WTC11 (cell line): Measurements from ENCODE around the gene NPAS1.

Source experiments
- CREM ChIP-seq: sonication (generic); formaldehyde crosslinking; IDR thresholded peaks from 2 replicates; pipeline ENCODE4 v1.8.1; 2022; ENCODE audit warnings: mild to moderate bottlenecking, missing genetic modification reagents, moderate library complexity
- CTCF ChIP-seq: fragments of 200-600 bp; IDR thresholded peaks from 2 replicates; pipeline ENCODE4 v1.8.0; 2022; ENCODE audit warnings: antibody characterized with exemption
- NFE2L1 ChIP-seq: sonication (generic); formaldehyde crosslinking; IDR thresholded peaks from 2 replicates; pipeline ENCODE4 v1.8.1; 2023; ENCODE audit warnings: missing genetic modification reagents
- ZNF263 ChIP-seq: sonication (generic); formaldehyde crosslinking; IDR thresholded peaks from 2 replicates; pipeline ENCODE4 v1.8.1; 2022; ENCODE audit warnings: low read depth, mild to moderate bottlenecking, moderate library complexity, missing genetic modification reagents
- TF ChIP-seq, protein P1 (sequence below): sonication (generic); formaldehyde crosslinking; IDR thresholded peaks from 2 replicates; pipeline ENCODE4 v1.8.1; 2023; ENCODE audit warnings: mild to moderate bottlenecking, missing genetic modification reagents
- TF ChIP-seq, protein P2 (sequence below): sonication (generic); formaldehyde crosslinking; IDR thresholded peaks from 2 replicates; pipeline ENCODE4 v1.8.1; 2023; ENCODE audit warnings: mild to moderate bottlenecking, missing genetic modification reagents, borderline replicate concordance
- TF ChIP-seq, protein P3 (sequence below): sonication (generic); formaldehyde crosslinking; IDR thresholded peaks from 2 replicates; pipeline ENCODE4 v1.8.1; 2023; ENCODE audit warnings: mild to moderate bottlenecking, moderate library complexity, missing genetic modification reagents

DNA sequence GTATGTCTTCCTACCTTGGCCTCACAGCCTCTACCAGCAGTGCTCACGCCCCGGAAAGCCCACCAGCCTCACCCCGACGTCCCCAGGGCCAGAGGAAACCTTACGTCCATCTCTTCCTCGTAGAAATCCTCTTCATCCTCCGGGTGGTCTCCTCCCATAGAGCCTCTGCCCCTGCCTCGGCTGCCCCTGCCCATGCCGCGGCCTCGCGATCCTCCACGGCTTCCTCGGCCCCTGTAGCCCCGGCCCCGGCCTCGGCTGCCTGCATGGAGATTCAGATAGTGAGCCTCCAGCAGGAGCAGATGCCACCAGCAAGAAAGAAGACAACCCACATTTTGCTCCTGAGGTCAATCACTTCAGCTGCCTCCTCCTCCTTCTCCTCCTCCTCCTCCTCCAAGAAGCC, 66.6 kb downstream of the NPAS1 start:
- TF ChIP-seq, protein P1, sequence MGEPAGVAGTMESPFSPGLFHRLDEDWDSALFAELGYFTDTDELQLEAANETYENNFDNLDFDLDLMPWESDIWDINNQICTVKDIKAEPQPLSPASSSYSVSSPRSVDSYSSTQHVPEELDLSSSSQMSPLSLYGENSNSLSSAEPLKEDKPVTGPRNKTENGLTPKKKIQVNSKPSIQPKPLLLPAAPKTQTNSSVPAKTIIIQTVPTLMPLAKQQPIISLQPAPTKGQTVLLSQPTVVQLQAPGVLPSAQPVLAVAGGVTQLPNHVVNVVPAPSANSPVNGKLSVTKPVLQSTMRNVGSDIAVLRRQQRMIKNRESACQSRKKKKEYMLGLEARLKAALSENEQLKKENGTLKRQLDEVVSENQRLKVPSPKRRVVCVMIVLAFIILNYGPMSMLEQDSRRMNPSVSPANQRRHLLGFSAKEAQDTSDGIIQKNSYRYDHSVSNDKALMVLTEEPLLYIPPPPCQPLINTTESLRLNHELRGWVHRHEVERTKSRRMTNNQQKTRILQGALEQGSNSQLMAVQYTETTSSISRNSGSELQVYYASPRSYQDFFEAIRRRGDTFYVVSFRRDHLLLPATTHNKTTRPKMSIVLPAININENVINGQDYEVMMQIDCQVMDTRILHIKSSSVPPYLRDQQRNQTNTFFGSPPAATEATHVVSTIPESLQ (CRISPR knock-in tag) = no peak
- no peak for TF ChIP-seq CTCF
- TF ChIP-seq, protein P2, sequence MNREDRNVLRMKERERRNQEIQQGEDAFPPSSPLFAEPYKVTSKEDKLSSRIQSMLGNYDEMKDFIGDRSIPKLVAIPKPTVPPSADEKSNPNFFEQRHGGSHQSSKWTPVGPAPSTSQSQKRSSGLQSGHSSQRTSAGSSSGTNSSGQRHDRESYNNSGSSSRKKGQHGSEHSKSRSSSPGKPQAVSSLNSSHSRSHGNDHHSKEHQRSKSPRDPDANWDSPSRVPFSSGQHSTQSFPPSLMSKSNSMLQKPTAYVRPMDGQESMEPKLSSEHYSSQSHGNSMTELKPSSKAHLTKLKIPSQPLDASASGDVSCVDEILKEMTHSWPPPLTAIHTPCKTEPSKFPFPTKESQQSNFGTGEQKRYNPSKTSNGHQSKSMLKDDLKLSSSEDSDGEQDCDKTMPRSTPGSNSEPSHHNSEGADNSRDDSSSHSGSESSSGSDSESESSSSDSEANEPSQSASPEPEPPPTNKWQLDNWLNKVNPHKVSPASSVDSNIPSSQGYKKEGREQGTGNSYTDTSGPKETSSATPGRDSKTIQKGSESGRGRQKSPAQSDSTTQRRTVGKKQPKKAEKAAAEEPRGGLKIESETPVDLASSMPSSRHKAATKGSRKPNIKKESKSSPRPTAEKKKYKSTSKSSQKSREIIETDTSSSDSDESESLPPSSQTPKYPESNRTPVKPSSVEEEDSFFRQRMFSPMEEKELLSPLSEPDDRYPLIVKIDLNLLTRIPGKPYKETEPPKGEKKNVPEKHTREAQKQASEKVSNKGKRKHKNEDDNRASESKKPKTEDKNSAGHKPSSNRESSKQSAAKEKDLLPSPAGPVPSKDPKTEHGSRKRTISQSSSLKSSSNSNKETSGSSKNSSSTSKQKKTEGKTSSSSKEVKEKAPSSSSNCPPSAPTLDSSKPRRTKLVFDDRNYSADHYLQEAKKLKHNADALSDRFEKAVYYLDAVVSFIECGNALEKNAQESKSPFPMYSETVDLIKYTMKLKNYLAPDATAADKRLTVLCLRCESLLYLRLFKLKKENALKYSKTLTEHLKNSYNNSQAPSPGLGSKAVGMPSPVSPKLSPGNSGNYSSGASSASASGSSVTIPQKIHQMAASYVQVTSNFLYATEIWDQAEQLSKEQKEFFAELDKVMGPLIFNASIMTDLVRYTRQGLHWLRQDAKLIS = no peak
- no peak for TF ChIP-seq NFE2L1 (CRISPR knock-in tag)
- TF ChIP-seq, protein P3, sequence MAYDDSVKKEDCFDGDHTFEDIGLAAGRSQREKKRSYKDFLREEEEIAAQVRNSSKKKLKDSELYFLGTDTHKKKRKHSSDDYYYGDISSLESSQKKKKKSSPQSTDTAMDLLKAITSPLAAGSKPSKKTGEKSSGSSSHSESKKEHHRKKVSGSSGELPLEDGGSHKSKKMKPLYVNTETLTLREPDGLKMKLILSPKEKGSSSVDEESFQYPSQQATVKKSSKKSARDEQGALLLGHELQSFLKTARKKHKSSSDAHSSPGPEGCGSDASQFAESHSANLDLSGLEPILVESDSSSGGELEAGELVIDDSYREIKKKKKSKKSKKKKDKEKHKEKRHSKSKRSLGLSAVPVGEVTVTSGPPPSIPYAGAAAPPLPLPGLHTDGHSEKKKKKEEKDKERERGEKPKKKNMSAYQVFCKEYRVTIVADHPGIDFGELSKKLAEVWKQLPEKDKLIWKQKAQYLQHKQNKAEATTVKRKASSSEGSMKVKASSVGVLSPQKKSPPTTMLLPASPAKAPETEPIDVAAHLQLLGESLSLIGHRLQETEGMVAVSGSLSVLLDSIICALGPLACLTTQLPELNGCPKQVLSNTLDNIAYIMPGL (CRISPR knock-in tag) = no peak
- TF ChIP-seq ZNF263 (CRISPR knock-in tag) = no peak
- no peak for TF ChIP-seq CREM (CRISPR knock-in tag)
